GM21447 (cell line): ENCODE data around the gene G6PC2.

ENCODE experiments used
- ATAC-seq: cut with Tn5 transposase; IDR thresholded peaks from one replicate; pipeline ENCODE4 v1.9.1; 2021; ENCODE audit not compliant: unreplicated experiment

The G6PC2 gene

DNA sequence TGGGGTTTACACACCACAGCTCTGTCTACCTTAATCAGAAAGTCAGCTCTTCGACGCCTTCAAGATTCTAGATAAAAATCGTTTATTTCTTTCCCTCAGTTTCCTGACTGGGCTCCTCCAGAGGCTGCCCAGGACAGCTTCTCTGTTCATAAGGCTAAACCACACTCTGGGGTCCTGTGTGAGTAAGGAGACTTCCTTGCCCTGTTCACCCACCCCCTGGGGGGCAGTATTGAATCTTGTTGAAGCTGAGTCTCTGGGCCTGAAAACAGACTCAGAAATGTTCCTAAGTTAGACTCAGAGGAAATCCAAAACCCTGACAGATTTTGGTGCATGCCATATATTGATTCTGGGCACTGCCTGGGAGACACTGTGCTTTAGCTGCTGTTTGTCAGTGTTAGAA lies 43.0 kb downstream of the G6PC2 start:
- ATAC-seq: no peak

GRCh38 chr2:168945508-168945907 lies 44.4 kb downstream of the G6PC2 start:
- ATAC-seq: no peak

DNA sequence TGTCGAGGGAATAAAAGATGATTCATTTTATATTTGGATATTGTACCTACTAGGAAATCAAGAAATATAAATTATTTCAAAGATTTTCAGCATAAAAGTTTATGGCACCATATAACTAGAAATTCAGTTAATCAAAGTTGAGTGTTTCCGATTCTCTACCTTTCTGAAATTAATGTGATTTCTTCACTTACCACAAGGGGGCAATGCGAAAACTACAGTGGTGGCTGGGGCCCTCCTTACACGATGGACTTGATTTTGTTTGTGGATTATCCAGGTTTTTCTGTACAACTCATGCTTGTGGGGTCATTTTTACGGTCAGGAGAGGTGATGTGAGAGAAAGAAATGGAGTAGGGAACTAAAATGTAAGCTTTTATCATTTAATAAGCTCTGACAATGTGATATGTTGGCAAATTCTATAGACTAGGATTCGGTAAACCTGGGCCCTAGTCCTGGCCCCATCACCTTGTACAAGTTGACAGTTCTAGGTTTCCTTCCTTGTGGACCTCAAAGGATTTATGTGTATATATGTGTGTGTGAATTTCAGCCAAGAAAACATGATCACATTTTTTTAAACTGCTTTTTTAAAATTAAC lies 47.6 kb downstream of the G6PC2 start:
- no peak for ATAC-seq

DNA sequence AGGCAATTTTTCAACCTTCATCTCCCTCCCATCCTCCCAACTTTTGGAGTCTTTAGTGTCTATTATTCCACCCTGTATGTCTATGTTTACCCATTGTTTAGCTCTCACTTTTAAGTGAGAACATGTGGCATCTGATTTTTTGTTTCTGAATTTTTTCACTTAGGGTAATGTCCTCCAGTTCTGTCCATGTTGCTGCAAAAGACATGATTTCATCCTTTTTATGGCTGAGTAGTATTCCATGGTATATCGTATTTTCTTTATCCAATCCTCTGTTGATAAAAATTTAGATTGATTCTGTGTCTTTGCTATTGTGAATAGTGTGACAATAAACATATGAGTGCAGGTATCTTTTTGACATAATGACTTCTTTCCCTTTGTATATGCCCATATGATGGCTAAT lies 48.2 kb downstream of the G6PC2 start:
- ATAC-seq: no peak

- ATAC-seq: no peak
These were observed 50.8 kb downstream of the G6PC2 start for GRCh38 chr2:168951871-168952270.

- ATAC-seq: no peak
These were observed 51.3 kb downstream of the G6PC2 start for GRCh38 chr2:168952424-168952823.

DNA sequence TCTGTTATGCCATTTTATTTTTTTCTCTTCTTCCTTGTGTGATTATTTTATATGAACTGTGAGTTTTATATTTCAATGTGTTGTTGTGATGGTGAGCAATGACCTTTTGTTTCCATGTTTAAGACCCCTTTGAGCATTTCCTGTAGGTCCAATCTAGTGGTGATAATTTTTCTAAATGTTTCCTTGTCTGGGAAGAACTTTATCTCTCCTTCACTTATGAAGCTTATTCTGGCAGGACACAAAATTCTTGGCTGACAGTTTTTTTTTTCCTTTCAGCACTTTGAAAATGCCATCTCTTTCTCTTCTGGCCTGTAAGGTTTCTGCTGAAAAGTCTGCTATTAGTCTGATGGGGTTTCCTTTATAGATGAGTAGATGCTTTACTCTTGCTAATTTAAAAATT lies 53.2 kb downstream of the G6PC2 start:
- ATAC-seq: no peak

DNA sequence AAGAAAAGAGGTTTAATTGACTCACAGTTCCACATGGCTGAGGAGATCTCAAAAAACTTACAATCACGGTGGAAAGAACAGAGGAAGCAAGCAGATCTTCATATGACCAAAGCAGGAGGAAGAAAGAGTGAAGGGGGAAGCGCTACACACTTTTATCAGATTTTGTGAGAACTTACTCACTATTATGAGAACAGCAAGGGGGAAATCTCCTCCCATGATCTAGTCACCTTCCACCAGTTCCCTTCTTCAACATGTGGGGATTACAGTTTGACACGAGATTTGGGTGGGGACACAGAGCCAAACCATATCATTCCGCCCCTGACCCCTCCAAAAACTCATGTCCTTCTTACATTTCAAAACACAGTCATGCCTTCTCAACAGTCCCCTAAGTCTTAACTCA lies 54.2 kb downstream of the G6PC2 start:
- no peak for ATAC-seq

- ATAC-seq: no peak
These were observed 55.3 kb downstream of the G6PC2 start for GRCh38 chr2:168956392-168956791.
